HG02852 (cell line): ENCODE measurements around the gene ORM2.

Experiments used
- ATAC-seq: cut with Tn5 transposase; IDR thresholded peaks from one replicate; pipeline ENCODE4 v1.9.1; 2021; ENCODE audit warnings: mild to moderate bottlenecking, moderate library complexity; ENCODE audit not compliant: unreplicated experiment

The ORM2 gene

GRCh38 chr9:114291886-114292590 is 37.6 kb upstream of the ORM2 start:
- ATAC-seq: no peak

GRCh38 chr9:114294664-114295063 is 35.0 kb upstream of the ORM2 start:
- no peak for ATAC-seq

- ATAC-seq: no peak
Measured at GRCh38 chr9:114296338-114296737, 33.3 kb upstream of the ORM2 start.

- ATAC-seq: no peak
Measured at GRCh38 chr9:114299286-114300152, 30.1 kb upstream of the ORM2 start.

- ATAC-seq: no peak
Measured at GRCh38 chr9:114300153-114300845, 29.4 kb upstream of the ORM2 start.

- no peak for ATAC-seq
Measured at GRCh38 chr9:114300846-114301797, 28.5 kb upstream of the ORM2 start.

GRCh38 chr9:114301798-114302565 is 27.7 kb upstream of the ORM2 start:
- ATAC-seq: no peak

- no peak for ATAC-seq
Measured at GRCh38 chr9:114302727-114303126, 26.9 kb upstream of the ORM2 start.

GRCh38 chr9:114303571-114303970 is 26.1 kb upstream of the ORM2 start:
- ATAC-seq: no peak

- no peak for ATAC-seq
Measured at GRCh38 chr9:114303977-114304376, 25.7 kb upstream of the ORM2 start.

GRCh38 chr9:114304416-114305188 is 25.1 kb upstream of the ORM2 start:
- no peak for ATAC-seq

GRCh38 chr9:114307899-114308267 is 21.8 kb upstream of the ORM2 start:
- ATAC-seq: no peak

GRCh38 chr9:114308361-114308950 is 21.2 kb upstream of the ORM2 start:
- no peak for ATAC-seq

GRCh38 chr9:114309096-114309495 is 20.6 kb upstream of the ORM2 start:
- no peak for ATAC-seq

GRCh38 chr9:114310471-114311450 is 18.9 kb upstream of the ORM2 start:
- no peak for ATAC-seq

- ATAC-seq: no peak
Measured at GRCh38 chr9:114311571-114312512, 17.8 kb upstream of the ORM2 start.
